Measurements from ENCODE around the gene HSPA9. TPM values are rescaled to one million over a fixed set of nuclear protein-coding genes. Genes with fewer than 3 reads are reported as not detected.
A peak's percentile ranks its signal among the peaks of the same experiment; 100 is the strongest.

HSPA9 gene
- total and polyA plus RNA-seq, 2 of the 13 experiments (the other 11 are each of a cell fraction or from before 2014, with no cell fraction given), result 165 to 478 TPM

GRCh38 chr5:138597661-138598400 is 22.6 kb upstream of the HSPA9 start:
- Histone ChIP-seq H3K79me2 (ENCODE audit: insufficient read depth, low read length) (no peaks in the 10 kb centered on the region), H3K27ac (ENCODE audit: extremely low read length, insufficient read depth, low read length) (no peak overlapping the region), H3K4me2 (ENCODE audit: low read depth, low read length) (no peak overlapping the region), H3K9me3 (ENCODE audit: low read length) (no peaks in the 10 kb centered on the region), H2AFZ (ENCODE audit: low read length) (no peak overlapping the region), H3K4me3 (replicated peaks in 1 of 3; ENCODE audit: insufficient read depth in 1 of 3, low read depth in 2 of 3, low read length in 3 of 3) (no peak overlapping the region), H3K4me1 (ENCODE audit: insufficient read depth, low read length) (peaks cover 7% of the 10 kb centered on the region; the same call in 1 of the 2 replicates), H3K27me3 (ENCODE audit: control insufficient read depth in 1 of 2, insufficient read depth in 2 of 2, low read length in 2 of 2) (peaks cover 0 to 20% of the 10 kb centered on the region in 2 experiments; a peak in 1 of 5 replicates), H3K9ac (ENCODE audit: insufficient read depth, low read depth, low read length) (no peak overlapping the region), H3K36me3 (replicated peaks in 1 of 2; ENCODE audit: control insufficient read depth in 1 of 2, insufficient read depth in 2 of 2, low read length in 2 of 2) (no peaks in the 10 kb centered on the region), H4K20me1 (ENCODE audit: insufficient read depth, low read length) (no peaks in the 10 kb centered on the region)
- BruUV-seq (replicated peaks), result no TSS peak
- in situ Hi-C loops (cut with HindIII; ENCODE audit: extremely low pct_ligation_motif_present, low pct_unique_long_range_greater_than_20kb) (no loop called here), intact Hi-C loops (cut with micrococcal nuclease; ENCODE audit: unreplicated experiment) (no loop called here)
- POLR2A ChIA-PET, result no interaction called here
- WGBS (ENCODE audit: low lambda C conversion rate), result 28% methylated on average over 5 of the region's 9 CpGs
- CTCF ChIA-PET (ENCODE audit: low intra/inter-chr PET ratio, low total read pairs), result no interaction called here
- TF ChIP-seq ATF7 (IDR thresholded peaks at IDR 0.05) (no peak), ATF7 (CRISPR knock-in tag; IDR thresholded peaks at IDR 0.05) (no peak), YEATS4 (CRISPR knock-in tag; IDR thresholded peaks at IDR 0.05; ENCODE audit: borderline replicate concordance) (no peak), CEBPB (IDR thresholded peaks at IDR 0.05; ENCODE audit: borderline replicate concordance, low read depth, low read length) (peak; percentile 64; the same call in 1 of the 2 replicates), PHF21A (CRISPR knock-in tag; IDR thresholded peaks at IDR 0.05) (no peak)
- no peak for DNase-seq (ENCODE audit: low spot score)
- peak; percentile 85 for ATAC-seq
- FAIRE-seq, result no peak

- H3K27me3 ChIP-seq (ENCODE audit: control insufficient read depth in 1 of 2, insufficient read depth in 2 of 2, low read length in 2 of 2), result peaks cover 0 to 9% of the 10 kb centered on the region in 2 experiments; a peak in 1 of 5 replicates
- TF ChIP-seq ZNF556 (CRISPR knock-in tag; IDR thresholded peaks at IDR 0.05; ENCODE audit: borderline replicate concordance) (no peak), CBX1 (IDR thresholded peaks at IDR 0.05; ENCODE audit: low read depth) (no peak), ZBTB38 (CRISPR knock-in tag; IDR thresholded peaks at IDR 0.05) (no peak)
Measured at GRCh38 chr5:138596105-138596881, 21.1 kb upstream of the HSPA9 start.

More at GRCh38 chr5:138596105-138596881, 21.1 kb upstream of the HSPA9 start:
- ATAC-seq (no peak), FAIRE-seq (no peak), DNase-seq (ENCODE audit: low spot score) (no peak)
- peaks cover 7% of the 10 kb centered on the region; the same call in 1 of the 2 replicates for H3K4me1 ChIP-seq (ENCODE audit: insufficient read depth, low read length)
- CTCF ChIA-PET (ENCODE audit: low intra/inter-chr PET ratio, low total read pairs), result no interaction called here
- 38% methylated on average over 5 of the region's 6 CpGs for WGBS (ENCODE audit: low lambda C conversion rate)
- H3K4me3 ChIP-seq (replicated peaks in 1 of 3; ENCODE audit: insufficient read depth in 1 of 3, low read depth in 2 of 3, low read length in 3 of 3), result no peak overlapping the region
- no peaks in the 10 kb centered on the region for H4K20me1 ChIP-seq (ENCODE audit: insufficient read depth, low read length)
- H3K79me2 ChIP-seq (ENCODE audit: insufficient read depth, low read length), result no peaks in the 10 kb centered on the region
- no peak overlapping the region for H3K4me2 ChIP-seq (ENCODE audit: low read depth, low read length)
- intact Hi-C loops (cut with micrococcal nuclease; ENCODE audit: unreplicated experiment), result no loop called here
- POLR2A ChIA-PET, result no interaction called here
- in situ Hi-C loops (cut with HindIII; ENCODE audit: extremely low pct_ligation_motif_present, low pct_unique_long_range_greater_than_20kb), result no loop called here
- no TSS peak for BruUV-seq (replicated peaks)
- no peaks in the 10 kb centered on the region for H3K9me3 ChIP-seq (ENCODE audit: low read length)
- H3K9ac ChIP-seq (ENCODE audit: insufficient read depth, low read depth, low read length), result no peak overlapping the region
- no peak overlapping the region for H3K27ac ChIP-seq (ENCODE audit: extremely low read length, insufficient read depth, low read length)
- H3K36me3 ChIP-seq (replicated peaks in 1 of 2; ENCODE audit: control insufficient read depth in 1 of 2, insufficient read depth in 2 of 2, low read length in 2 of 2), result no peaks in the 10 kb centered on the region
- H2AFZ ChIP-seq (ENCODE audit: low read length), result no peak overlapping the region
